Measurements from ENCODE around the gene RPL32. TPM values are rescaled to one million over a fixed set of nuclear protein-coding genes. Genes with fewer than 3 reads are reported as not detected.
A peak's percentile ranks its signal among the peaks of the same experiment; 100 is the strongest.

RPL32 gene
- total RNA-seq, 1 donor from 2014 or later = 1,626 TPM

DNA sequence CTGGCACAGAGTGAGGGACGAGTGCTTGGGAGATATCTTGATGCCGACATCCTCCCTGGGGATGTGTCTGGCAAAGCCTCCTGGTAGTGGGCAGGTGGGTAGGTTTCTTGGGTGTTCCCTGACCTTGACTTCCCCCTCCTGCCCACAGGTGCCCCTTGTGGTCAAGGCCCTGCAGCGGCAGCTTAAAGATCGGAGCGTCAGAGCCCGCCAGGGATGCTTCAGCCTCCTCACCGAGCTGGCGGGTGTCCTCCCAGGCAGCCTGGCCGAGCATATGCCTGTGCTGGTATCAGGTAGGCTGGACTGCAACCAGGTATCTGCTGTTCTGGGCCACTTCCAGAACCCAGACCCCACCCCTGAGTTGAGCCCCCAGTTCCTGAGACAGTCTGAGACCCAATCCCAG, 25.6 kb downstream of the RPL32 start:
- DNase-seq (ENCODE audit: low spot score, unreplicated experiment) = no peak
- Mint-ChIP-seq H3K36me3 (ENCODE audit: insufficient read depth) (peaks cover 4% of the 10 kb centered on the region), H3K27ac (no peak overlapping the region), H3K27me3 (no peaks in the 10 kb centered on the region), H3K4me3 (ENCODE audit: low read depth) (no peak overlapping the region), H3K9me3 (ENCODE audit: low read depth) (no peaks in the 10 kb centered on the region), H3K4me1 (ENCODE audit: low read depth) (no peaks in the 10 kb centered on the region)
- no peak for TF ChIP-seq CTCF (IDR thresholded peaks at IDR 0.05; ENCODE audit: unreplicated experiment)

DNA sequence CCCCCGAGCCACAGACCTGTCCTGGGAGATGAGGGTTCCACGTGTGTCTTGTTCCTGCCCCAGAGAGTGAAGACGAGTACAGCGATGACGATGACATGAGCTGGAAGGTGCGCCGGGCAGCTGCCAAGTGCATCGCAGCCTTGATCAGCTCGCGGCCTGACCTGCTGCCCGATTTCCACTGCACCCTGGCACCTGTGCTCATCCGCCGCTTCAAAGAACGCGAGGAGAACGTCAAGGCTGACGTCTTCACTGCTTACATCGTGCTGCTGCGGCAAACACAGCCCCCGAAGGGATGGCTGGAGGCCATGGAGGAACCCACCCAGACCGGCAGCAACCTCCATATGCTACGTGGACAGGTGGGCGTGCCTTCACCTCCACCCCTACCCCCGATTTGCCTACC, 26.3 kb downstream of the RPL32 start:
- H3K4me3 Mint-ChIP-seq (ENCODE audit: low read depth) = no peak overlapping the region
- H3K27ac Mint-ChIP-seq = peak overlapping the region; percentile 4
- H3K4me1 Mint-ChIP-seq (ENCODE audit: low read depth) = no peaks in the 10 kb centered on the region
- no peak for DNase-seq (ENCODE audit: low spot score, unreplicated experiment)
- no peaks in the 10 kb centered on the region for H3K27me3 Mint-ChIP-seq
- H3K36me3 Mint-ChIP-seq (ENCODE audit: insufficient read depth) = peaks cover 4% of the 10 kb centered on the region
- no peaks in the 10 kb centered on the region for H3K9me3 Mint-ChIP-seq (ENCODE audit: low read depth)
- no peak for TF ChIP-seq CTCF (IDR thresholded peaks at IDR 0.05; ENCODE audit: unreplicated experiment)

DNA sequence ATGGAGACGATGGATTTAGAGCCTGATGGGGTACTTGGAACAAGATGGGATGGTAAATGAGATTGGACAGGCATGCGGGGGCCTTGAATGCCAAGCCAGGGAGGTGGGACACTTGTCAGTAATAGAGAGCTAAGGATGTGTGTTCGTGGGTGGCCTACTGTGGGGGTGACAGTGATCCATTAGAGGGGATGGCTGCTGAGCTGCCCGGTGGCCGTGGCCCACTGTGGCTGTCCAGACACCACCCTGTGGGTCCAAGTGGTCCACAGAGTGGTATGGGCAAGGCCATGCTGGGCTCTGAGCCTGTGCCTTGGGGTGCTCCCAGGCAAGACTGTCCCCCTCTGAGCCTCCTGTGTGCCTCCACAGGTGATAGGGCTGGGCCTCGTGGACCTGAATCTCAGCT, 27.4 kb downstream of the RPL32 start:
- TF ChIP-seq CTCF (IDR thresholded peaks at IDR 0.05; ENCODE audit: unreplicated experiment) = no peak
- Mint-ChIP-seq H3K27me3 (peaks cover under 1% of the 10 kb centered on the region), H3K36me3 (ENCODE audit: insufficient read depth) (peaks cover 4% of the 10 kb centered on the region), H3K9me3 (ENCODE audit: low read depth) (no peaks in the 10 kb centered on the region), H3K27ac (peak overlapping the region; percentile 41), H3K4me1 (ENCODE audit: low read depth) (no peaks in the 10 kb centered on the region), H3K4me3 (ENCODE audit: low read depth) (no peak overlapping the region)
- no peak for DNase-seq (ENCODE audit: low spot score, unreplicated experiment)

DNA sequence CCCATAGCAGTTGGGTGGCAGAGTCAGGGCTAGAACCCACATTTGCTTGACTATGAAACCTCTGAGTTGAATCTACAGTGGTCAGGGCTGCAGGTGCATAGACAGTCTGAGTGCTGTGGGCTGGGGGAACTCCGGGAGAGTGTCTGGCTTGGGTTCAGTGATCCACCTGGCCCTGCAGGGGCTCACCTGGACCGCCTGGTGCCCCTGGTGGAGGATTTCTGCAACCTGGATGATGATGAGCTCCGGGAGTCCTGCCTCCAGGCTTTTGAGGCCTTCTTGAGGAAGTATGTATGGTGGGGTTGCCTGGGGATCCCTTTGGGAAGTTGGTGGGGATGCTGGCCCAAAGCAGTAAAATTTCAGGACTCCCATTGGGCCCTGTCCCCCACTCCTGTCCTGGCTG, 28.6 kb downstream of the RPL32 start:
- peak; percentile 11 for TF ChIP-seq CTCF (IDR thresholded peaks at IDR 0.05; ENCODE audit: unreplicated experiment)
- Mint-ChIP-seq H3K27ac (no peak overlapping the region), H3K4me3 (ENCODE audit: low read depth) (no peak overlapping the region), H3K36me3 (ENCODE audit: insufficient read depth) (peaks cover 4% of the 10 kb centered on the region), H3K27me3 (peaks cover 8% of the 10 kb centered on the region), H3K9me3 (ENCODE audit: low read depth) (no peaks in the 10 kb centered on the region), H3K4me1 (ENCODE audit: low read depth) (no peaks in the 10 kb centered on the region)
- no peak for DNase-seq (ENCODE audit: low spot score, unreplicated experiment)

DNA sequence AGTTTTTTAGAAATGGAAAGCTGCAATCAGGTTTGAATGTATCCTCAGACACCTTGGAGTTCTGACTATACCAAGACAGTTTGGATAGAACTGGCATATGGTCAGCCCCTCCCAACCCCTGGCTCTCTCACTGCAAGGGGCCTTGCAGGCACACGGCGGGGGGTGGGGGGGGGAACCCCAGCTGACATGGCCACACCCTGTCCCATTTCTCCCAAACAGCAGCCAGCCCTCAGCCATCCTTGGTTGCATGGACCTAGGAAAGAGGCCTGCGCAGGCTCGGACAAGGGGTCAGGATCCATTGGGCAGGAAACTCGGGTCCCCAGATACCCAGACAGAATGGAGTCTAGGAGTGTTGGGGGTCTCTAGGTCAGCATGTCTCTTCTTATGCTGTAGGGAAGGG, 30.4 kb downstream of the RPL32 start:
- Mint-ChIP-seq H3K27ac (peak overlapping the region; percentile 64), H3K4me1 (ENCODE audit: low read depth) (no peaks in the 10 kb centered on the region)
- no peak for TF ChIP-seq CTCF (IDR thresholded peaks at IDR 0.05; ENCODE audit: unreplicated experiment)

More for the DNA sequence above, 30.4 kb downstream of the RPL32 start:
- Mint-ChIP-seq H3K4me3 (ENCODE audit: low read depth) (peak overlapping the region; percentile 52), H3K9me3 (ENCODE audit: low read depth) (no peaks in the 10 kb centered on the region), H3K36me3 (ENCODE audit: insufficient read depth) (peaks cover 2% of the 10 kb centered on the region), H3K27me3 (peaks cover 8% of the 10 kb centered on the region)
- DNase-seq (ENCODE audit: low spot score, unreplicated experiment) = no peak

Measured in progenitor cell of endocrine pancreas (in vitro differentiated cells).